Left forelimb (tissue), 1 donor: ENCODE measurements around the gene CALHM1.
"Not testable (repeated sequence)": the region's sequence is repeated elsewhere in the genome, so short reads cannot be mapped to it uniquely, and the experiment has no call there.

Experiments used
- DNase-seq: peaks from one replicate; pipeline ENCODE4 v3.0.0-alpha.2; 2018; ENCODE audit warnings: low spot score

The CALHM1 gene

DNA sequence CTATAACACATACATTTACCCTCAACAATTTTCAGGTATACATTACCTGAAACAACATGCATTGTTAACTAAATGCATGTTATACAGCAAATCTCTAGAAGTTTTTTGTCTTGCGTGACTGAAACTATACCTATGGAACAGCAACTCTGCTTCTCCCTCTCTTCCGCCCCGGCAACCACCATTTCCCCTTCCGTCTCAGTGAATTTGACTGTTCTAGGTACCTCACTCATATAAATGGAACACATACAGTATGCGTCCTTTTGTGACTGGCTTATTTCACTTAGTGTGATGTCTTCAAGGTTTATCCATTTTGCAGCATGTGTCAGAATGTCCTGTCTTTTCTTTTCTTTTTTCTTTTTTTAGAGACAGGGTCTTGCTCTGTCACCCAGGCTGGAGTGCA is 29.1 kb downstream of the CALHM1 start:
- no peak for DNase-seq

DNA sequence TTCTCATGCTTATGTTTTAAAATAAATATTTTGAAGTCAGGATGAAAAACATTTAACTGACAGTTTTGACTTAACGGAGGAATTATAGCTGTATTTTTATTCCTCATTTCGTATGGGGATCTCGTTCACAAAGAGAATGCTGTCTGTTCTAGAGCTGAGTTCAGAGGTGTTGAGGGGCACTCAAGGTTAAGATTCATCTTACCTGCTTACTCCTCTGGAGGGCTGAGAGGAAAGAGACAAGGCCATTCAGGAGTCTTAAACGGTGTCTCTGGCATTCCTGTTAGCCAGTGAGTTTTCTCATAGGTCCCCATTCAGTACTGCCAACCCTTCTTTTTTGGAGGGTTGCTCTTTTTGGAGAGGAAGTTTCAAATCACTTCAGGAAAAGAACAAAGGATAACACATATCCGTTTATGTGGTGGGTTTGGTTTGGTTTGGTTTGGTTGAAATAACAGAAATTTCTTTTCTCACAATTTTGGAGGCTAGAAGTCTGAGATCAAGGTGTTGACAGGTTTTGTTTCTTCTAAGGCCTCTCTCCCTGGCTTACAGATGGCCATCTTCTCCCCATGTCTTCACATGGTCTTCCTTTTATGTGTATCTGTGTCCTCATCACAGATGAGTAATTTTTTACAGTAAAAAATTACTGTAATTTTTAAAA is 29.6 kb downstream of the CALHM1 start:
- DNase-seq, result no peak

DNA sequence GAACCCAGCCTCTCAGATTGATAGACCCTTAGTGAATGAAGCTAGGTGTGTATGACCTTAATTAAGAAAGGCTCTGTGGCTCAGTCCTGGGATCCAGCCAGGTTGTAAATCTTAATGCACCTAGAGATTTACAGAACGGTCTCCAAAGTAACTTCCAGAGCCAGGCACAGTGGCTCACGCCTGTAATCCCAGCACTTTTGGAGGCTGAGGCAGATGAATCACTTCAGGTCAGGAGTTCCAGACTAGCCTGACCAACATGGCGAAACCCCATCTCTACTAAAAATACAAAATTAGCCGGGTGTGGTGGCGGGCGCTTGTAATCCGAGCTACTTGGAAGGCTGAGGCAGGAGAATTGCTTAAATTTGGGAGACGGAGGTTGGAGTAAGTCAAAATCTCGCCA is 30.8 kb downstream of the CALHM1 start:
- no peak for DNase-seq

DNA sequence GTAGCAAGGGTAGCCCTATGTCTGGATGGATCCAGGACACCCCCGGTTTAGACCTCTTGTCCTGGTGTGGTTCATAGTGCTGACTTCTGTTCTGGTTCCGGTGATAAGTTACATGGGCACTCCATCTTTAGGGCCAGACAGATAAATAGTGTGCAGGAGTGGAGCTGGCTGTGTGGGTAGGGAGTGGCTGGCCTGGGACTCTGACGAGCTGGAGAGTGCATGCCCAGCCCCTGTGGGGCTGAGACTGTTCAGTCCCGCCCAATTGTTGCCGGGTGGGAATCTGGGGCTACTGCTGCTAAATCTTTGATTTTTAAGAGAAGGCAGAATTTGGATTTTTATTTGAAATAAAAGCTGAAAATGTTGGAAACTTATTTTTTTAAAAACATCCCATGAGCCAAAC is 35.0 kb downstream of the CALHM1 start:
- DNase-seq, result no peak

DNA sequence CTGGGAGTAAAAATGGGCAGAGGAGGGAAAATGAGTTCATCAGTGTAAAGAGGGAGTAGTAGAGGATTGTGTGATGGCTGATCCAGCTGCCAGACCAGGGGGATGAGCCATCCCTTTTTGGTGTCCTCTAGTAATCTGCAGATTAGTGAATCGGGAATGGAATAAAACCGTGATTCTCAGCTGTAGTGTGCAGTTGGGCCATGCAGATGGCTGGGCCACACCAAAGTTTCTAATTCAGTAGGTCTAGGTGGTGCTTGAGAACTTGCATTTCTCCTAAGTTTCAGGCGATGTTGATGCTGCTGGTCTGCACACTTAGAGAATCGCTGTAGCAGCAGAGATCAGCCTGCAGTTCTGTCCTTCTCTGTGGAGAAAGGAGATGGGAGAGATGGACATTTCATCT is 39.6 kb downstream of the CALHM1 start:
- DNase-seq, result no peak

DNA sequence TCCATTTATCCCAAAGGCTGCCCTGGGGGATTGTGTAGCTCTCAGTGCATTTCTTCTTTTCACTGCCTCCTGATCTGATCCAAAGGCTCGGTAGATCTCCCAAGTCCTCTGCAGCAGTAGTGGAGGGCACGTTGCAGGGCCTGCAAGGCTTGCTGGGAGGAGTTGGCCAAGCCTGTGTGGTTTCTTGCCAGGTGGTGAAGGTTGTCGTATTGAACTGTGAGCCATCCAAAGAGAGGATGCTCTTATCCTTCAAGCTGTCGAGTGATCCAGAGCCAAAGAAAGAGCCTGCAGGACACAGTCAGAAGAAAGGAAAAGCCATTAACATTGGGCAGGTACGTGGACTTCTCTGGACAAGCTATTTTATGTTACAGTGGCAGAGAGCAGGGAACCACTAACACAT is 41.1 kb downstream of the CALHM1 start:
- DNase-seq, result no peak

DNA sequence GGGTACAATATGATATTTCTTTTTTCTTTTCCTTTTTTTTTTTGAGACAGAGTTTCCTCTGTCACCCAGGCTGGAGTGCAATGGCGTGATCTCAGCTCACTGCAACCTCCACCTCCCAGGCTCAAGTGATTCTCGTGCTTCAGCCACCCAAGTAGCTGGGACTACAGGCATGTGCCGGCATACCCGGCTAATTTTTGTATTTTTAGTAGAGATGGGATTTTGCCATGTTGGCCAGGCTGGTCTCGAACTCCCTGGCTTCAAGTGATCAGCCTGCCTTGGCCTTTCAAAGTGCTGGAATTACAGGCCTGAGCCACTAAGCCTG is 41.6 kb downstream of the CALHM1 start:
- DNase-seq, result not testable (repeated sequence)

DNA sequence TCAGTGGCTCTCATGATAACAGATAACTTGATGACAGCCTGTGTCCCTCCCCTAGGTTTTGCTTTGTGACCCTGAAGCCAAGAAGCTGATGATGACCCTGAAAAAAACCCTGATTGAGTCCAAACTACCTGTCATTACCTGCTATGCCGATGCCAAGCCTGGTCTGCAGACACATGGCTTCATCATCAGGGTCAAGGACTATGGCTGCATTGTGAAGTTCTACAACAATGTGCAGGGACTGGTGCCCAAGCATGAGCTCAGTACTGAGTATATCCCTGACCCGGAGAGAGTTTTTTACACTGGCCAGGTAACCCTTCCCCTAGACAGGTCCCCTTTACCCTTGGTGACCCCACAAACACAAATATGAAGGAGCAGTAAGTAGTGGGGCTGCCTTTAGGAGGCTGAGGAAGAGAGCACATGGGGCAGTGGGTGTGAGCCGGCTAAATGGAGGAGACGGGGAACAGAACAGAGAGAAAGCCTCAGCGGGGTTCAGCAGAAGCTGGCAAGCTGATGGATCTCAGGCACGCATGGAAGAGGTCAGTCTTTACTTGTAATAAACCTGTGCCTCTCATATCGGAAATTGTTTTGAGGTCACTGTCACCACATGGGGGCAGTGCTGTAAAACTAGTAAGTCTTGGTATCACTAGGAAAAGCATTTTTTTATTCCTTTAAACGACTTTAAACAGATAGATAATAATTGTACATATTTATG is 42.1 kb downstream of the CALHM1 start:
- DNase-seq, result no peak

DNA sequence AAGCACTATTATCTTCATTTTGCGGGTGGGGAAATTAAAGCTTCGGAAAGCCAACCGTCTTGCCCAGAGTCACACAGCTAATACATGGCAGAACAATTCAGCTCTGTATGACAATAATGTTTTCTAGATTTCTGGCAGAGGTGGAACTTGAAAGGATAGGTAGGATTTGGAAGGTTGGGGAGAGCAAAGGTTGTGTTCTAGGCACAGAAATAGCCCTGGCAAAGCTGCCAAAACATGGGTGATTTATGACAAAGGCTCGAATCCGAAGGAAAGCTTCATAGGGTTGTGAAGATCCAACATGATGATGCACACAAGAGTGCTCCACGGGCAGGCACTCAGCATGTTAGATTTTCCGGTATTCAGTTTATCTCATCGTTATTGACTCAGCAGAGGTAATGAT is 43.1 kb downstream of the CALHM1 start:
- no peak for DNase-seq

DNA sequence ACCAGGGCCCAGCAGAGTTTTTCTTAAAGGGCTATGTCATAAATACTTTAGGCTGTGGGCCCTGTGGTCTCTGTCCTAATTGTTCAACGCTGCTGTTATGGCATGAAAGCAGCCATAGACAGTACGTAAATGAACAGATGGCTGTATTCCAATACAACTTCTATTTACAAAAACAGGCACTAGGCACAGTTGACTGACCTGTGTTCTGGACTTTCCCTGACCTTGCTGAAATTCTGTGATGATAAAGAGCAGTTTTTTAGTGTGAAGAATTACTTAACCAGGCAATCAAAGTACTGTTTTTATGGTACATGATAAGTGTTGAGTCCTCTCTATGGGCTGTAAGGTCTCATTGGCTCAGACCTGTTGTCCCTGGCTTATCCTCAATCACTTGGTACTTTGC is 45.1 kb downstream of the CALHM1 start:
- DNase-seq, result no peak
